Activated CD4-positive, alpha-beta memory T cell treated with anti-CD3 and anti-CD28 coated beads for 36 hours (primary cell): ENCODE measurements around the gene DNMT3A. TPM values are rescaled to one million over a fixed set of nuclear protein-coding genes. Genes with fewer than 3 reads are reported as not detected.

Source experiments
- CTCF ChIA-PET: fragments of 350-600 bp; sonication (Branson Sonifier 250); formaldehyde crosslinking; loops from one replicate; lab custom pipeline; 2021; ENCODE audit warnings: antibody characterized with exemption, inconsistent platforms; lab: Charles Lee
- POLR2A ChIA-PET: fragments of 350-600 bp; sonication (Branson Sonifier 250); formaldehyde crosslinking; loops from one replicate; lab custom pipeline; 2021; ENCODE audit warnings: antibody characterized with exemption; lab: Charles Lee
- DNase-seq: peaks from one replicate; pipeline ENCODE4 v3.0.0-alpha.2; 2020
- H3K27ac Mint-ChIP-seq: one replicate; pipeline ENCODE4 v1.8.0; 2021; ENCODE audit warnings: mixed read lengths
- H3K27me3 Mint-ChIP-seq: one replicate; pipeline ENCODE4 v1.8.0; 2021; ENCODE audit warnings: mixed read lengths
- H3K36me3 Mint-ChIP-seq: one replicate; pipeline ENCODE4 v1.8.0; 2021; ENCODE audit warnings: mixed read lengths
- H3K4me1 Mint-ChIP-seq: one replicate; pipeline ENCODE4 v1.8.0; 2021; ENCODE audit warnings: low read depth, mixed read lengths
- H3K4me3 Mint-ChIP-seq: one replicate; pipeline ENCODE4 v1.8.0; 2021; ENCODE audit warnings: mild to moderate bottlenecking, mixed read lengths
- H3K9me3 Mint-ChIP-seq: one replicate; pipeline ENCODE4 v1.8.0; 2021; ENCODE audit warnings: mixed read lengths
- intact Hi-C: fragments of 100-400 bp; cut with micrococcal nuclease; formaldehyde crosslinking; loops from one replicate; pipeline ENCODE4 v1.15.1; 2023
- total RNA-seq, 2 experiments: library from RNA; stranded (reverse); gene quantifications; one replicate each; pipeline ENCODE4 v1.2.3, GENCODE V29; 2021

Gene DNMT3A
- total RNA-seq, 2 experiments from 2014 or later = 52.0 to 52.5 TPM

GRCh38 chr2:25342372-25343186, 854 bp upstream of the DNMT3A start:
- peak overlapping the region; percentile 77 for H3K27ac Mint-ChIP-seq
- intact Hi-C loops = loop anchor here (1.0 to 5.0 kb wide), 5 partner anchors 11 to 40 kb away; no protein-coding TSS in a partner anchor

GRCh38 chr2:25341011-25341727, 556 bp downstream of the DNMT3A start:
- DNase-seq = peak; percentile 43
- CTCF ChIA-PET = interaction anchor here (1.0 to 1.4 kb wide), 2 partner anchors 12 to 27 kb away, joined by 3 to 4 read pairs; no protein-coding TSS in a partner anchor
- H3K36me3 Mint-ChIP-seq = no peaks in the 10 kb centered on the region
- H3K4me1 Mint-ChIP-seq = peaks cover 45% of the 10 kb centered on the region
- POLR2A ChIA-PET = interaction anchor here (1.0 to 1.1 kb wide), 2 partner anchors 26 to 65 kb away, joined by 3 read pairs; no protein-coding TSS in a partner anchor
- H3K27ac Mint-ChIP-seq = no peak overlapping the region
- intact Hi-C loops = loop anchor here (2.0 to 5.0 kb wide), 3 partner anchors 18 to 39 kb away; no protein-coding TSS in a partner anchor
- no peaks in the 10 kb centered on the region for H3K27me3 Mint-ChIP-seq
- H3K9me3 Mint-ChIP-seq = no peaks in the 10 kb centered on the region
- no peak overlapping the region for H3K4me3 Mint-ChIP-seq

More at GRCh38 chr2:25342372-25343186, 854 bp upstream of the DNMT3A start:
- POLR2A ChIA-PET = interaction anchor here (1.0 to 1.1 kb wide), 2 partner anchors 27 to 31 kb away, joined by 3 to 4 read pairs; no protein-coding TSS in a partner anchor
- Mint-ChIP-seq H3K9me3 (no peaks in the 10 kb centered on the region), H3K4me3 (peak overlapping the region; percentile 70), H3K36me3 (no peaks in the 10 kb centered on the region), H3K27me3 (no peaks in the 10 kb centered on the region), H3K4me1 (peaks cover 38% of the 10 kb centered on the region)
- peak; percentile 89 for DNase-seq
- CTCF ChIA-PET = interaction anchor here (0.7 to 2.1 kb wide), 15 partner anchors 10 to 224 kb away, joined by 3 to 26 read pairs (median 3); no protein-coding TSS in a partner anchor

- H3K27ac Mint-ChIP-seq = peak overlapping the region; percentile 76
- H3K36me3 Mint-ChIP-seq = no peaks in the 10 kb centered on the region
- H3K4me1 Mint-ChIP-seq = peaks cover 48% of the 10 kb centered on the region
- H3K4me3 Mint-ChIP-seq = peak overlapping the region; percentile 59
- ChIA-PET POLR2A (interaction anchor here (1.0 to 1.1 kb wide), 2 partner anchors 26 to 64 kb away, joined by 3 read pairs; no protein-coding TSS in a partner anchor), CTCF (interaction anchor here (1.0 to 1.4 kb wide), 2 partner anchors 13 to 26 kb away, joined by 3 to 4 read pairs; no protein-coding TSS in a partner anchor)
- H3K9me3 Mint-ChIP-seq = no peaks in the 10 kb centered on the region
- DNase-seq = peak; percentile 39
- no peaks in the 10 kb centered on the region for H3K27me3 Mint-ChIP-seq
- intact Hi-C loops = loop anchor here (2.0 to 5.0 kb wide), 3 partner anchors 18 to 38 kb away; no protein-coding TSS in a partner anchor
These were observed 1.4 kb downstream of the DNMT3A start for GRCh38 chr2:25340181-25340921.

- POLR2A ChIA-PET = interaction anchor here (1.0 to 1.1 kb wide), 2 partner anchors 25 to 64 kb away, joined by 3 read pairs; no protein-coding TSS in a partner anchor
- intact Hi-C loops = loop anchor here (2.0 to 5.0 kb wide), 3 partner anchors 17 to 38 kb away; no protein-coding TSS in a partner anchor
- DNase-seq = no peak
- H3K4me3 Mint-ChIP-seq = peak overlapping the region; percentile 61
- H3K4me1 Mint-ChIP-seq = peaks cover 51% of the 10 kb centered on the region
- H3K27me3 Mint-ChIP-seq = no peaks in the 10 kb centered on the region
- H3K9me3 Mint-ChIP-seq = no peaks in the 10 kb centered on the region
- H3K36me3 Mint-ChIP-seq = no peaks in the 10 kb centered on the region
- peak overlapping the region; percentile 60 for H3K27ac Mint-ChIP-seq
- CTCF ChIA-PET = interaction anchor here (0.9 to 1.7 kb wide), 3 partner anchors 22 to 37 kb away, joined by 3 to 5 read pairs (median 4); no protein-coding TSS in a partner anchor
These were observed 1.9 kb downstream of the DNMT3A start for GRCh38 chr2:25339791-25340180.

GRCh38 chr2:25339211-25339674, 2.5 kb downstream of the DNMT3A start:
- H3K4me1 Mint-ChIP-seq = peaks cover 55% of the 10 kb centered on the region
- ChIA-PET POLR2A (no interaction called here), CTCF (interaction anchor here (0.9 to 1.7 kb wide), 4 partner anchors 9 to 37 kb away, joined by 3 to 5 read pairs (median 4); no protein-coding TSS in a partner anchor)
- peak overlapping the region; percentile 61 for H3K4me3 Mint-ChIP-seq
- no peak for DNase-seq
- H3K27ac Mint-ChIP-seq = no peak overlapping the region
- no peaks in the 10 kb centered on the region for H3K27me3 Mint-ChIP-seq
- intact Hi-C loops = no loop called here
- no peaks in the 10 kb centered on the region for H3K9me3 Mint-ChIP-seq
- no peaks in the 10 kb centered on the region for H3K36me3 Mint-ChIP-seq

GRCh38 chr2:25338401-25338800, 3.3 kb downstream of the DNMT3A start:
- POLR2A ChIA-PET = no interaction called here
- CTCF ChIA-PET = interaction anchor here (0.6 to 1.9 kb wide), 5 partner anchors 8 to 62 kb away, joined by 3 to 5 read pairs (median 4); no protein-coding TSS in a partner anchor
- H3K27ac Mint-ChIP-seq = no peak overlapping the region
- DNase-seq = no peak
- no peaks in the 10 kb centered on the region for H3K9me3 Mint-ChIP-seq
- H3K27me3 Mint-ChIP-seq = no peaks in the 10 kb centered on the region
- no peak overlapping the region for H3K4me3 Mint-ChIP-seq
- no peaks in the 10 kb centered on the region for H3K36me3 Mint-ChIP-seq
- peaks cover 61% of the 10 kb centered on the region for H3K4me1 Mint-ChIP-seq
- intact Hi-C loops = no loop called here

GRCh38 chr2:25337891-25338290, 3.8 kb downstream of the DNMT3A start:
- intact Hi-C loops = no loop called here
- CTCF ChIA-PET = interaction anchor here (1.5 to 2.1 kb wide), 5 partner anchors 13 to 39 kb away, joined by 4 to 10 read pairs (median 5); no protein-coding TSS in a partner anchor
- POLR2A ChIA-PET = no interaction called here

GRCh38 chr2:25337276-25337675, 4.4 kb downstream of the DNMT3A start:
- ChIA-PET POLR2A (interaction anchor here (2.4 kb wide), 1 partner anchor 23 kb away, joined by 9 read pairs; no protein-coding TSS in a partner anchor), CTCF (interaction anchor here (1.0 to 2.1 kb wide), 4 partner anchors 13 to 614 kb away, joined by 3 to 10 read pairs (median 5); no protein-coding TSS in a partner anchor)
- Mint-ChIP-seq H3K4me3 (no peak overlapping the region), H3K36me3 (no peaks in the 10 kb centered on the region), H3K27me3 (no peaks in the 10 kb centered on the region), H3K4me1 (peaks cover 67% of the 10 kb centered on the region), H3K27ac (peak overlapping the region; percentile 55), H3K9me3 (no peaks in the 10 kb centered on the region)
- DNase-seq = peak; percentile 32
- intact Hi-C loops = no loop called here

More at GRCh38 chr2:25337891-25338290, 3.8 kb downstream of the DNMT3A start:
- H3K27me3 Mint-ChIP-seq = no peaks in the 10 kb centered on the region
- H3K9me3 Mint-ChIP-seq = no peaks in the 10 kb centered on the region
- H3K4me1 Mint-ChIP-seq = peaks cover 63% of the 10 kb centered on the region
- no peak overlapping the region for H3K4me3 Mint-ChIP-seq
- no peak for DNase-seq
- H3K36me3 Mint-ChIP-seq = no peaks in the 10 kb centered on the region
- H3K27ac Mint-ChIP-seq = no peak overlapping the region

GRCh38 chr2:25336383-25336841, 5.3 kb downstream of the DNMT3A start:
- Mint-ChIP-seq H3K4me3 (no peak overlapping the region), H3K9me3 (no peaks in the 10 kb centered on the region), H3K36me3 (no peaks in the 10 kb centered on the region), H3K27me3 (no peaks in the 10 kb centered on the region), H3K4me1 (peaks cover 75% of the 10 kb centered on the region), H3K27ac (no peak overlapping the region)
- no peak for DNase-seq
- intact Hi-C loops = no loop called here
- ChIA-PET CTCF (interaction anchor here (1.0 to 2.1 kb wide), 3 partner anchors 26 to 615 kb away, joined by 3 to 10 read pairs (median 6); no protein-coding TSS in a partner anchor), POLR2A (interaction anchor here (2.4 kb wide), 1 partner anchor 22 kb away, joined by 9 read pairs; no protein-coding TSS in a partner anchor)

GRCh38 chr2:25335971-25336370, 5.8 kb downstream of the DNMT3A start:
- CTCF ChIA-PET = interaction anchor here (0.6 to 2.1 kb wide), 3 partner anchors 26 to 40 kb away, joined by 3 to 10 read pairs (median 4); no protein-coding TSS in a partner anchor
- Mint-ChIP-seq H3K4me1 (peaks cover 80% of the 10 kb centered on the region), H3K36me3 (no peaks in the 10 kb centered on the region), H3K9me3 (no peaks in the 10 kb centered on the region), H3K4me3 (no peak overlapping the region), H3K27me3 (no peaks in the 10 kb centered on the region), H3K27ac (no peak overlapping the region)
- intact Hi-C loops = no loop called here
- POLR2A ChIA-PET = interaction anchor here (2.4 kb wide), 1 partner anchor 22 kb away, joined by 9 read pairs; no protein-coding TSS in a partner anchor
- DNase-seq = no peak
